GM21423 (cell line): ENCODE measurements around the gene FOXP1.

Experiments used
- ATAC-seq: cut with Tn5 transposase; IDR thresholded peaks from one replicate; pipeline ENCODE4 v1.9.1; 2021; ENCODE audit warnings: mild to moderate bottlenecking, moderate library complexity; ENCODE audit not compliant: unreplicated experiment

The FOXP1 gene

GRCh38 chr3:71510510-71510909 lies 73.0 kb downstream of the FOXP1 start:
- ATAC-seq: no peak

GRCh38 chr3:71509066-71509465 lies 74.5 kb downstream of the FOXP1 start:
- no peak for ATAC-seq

GRCh38 chr3:71505767-71506350 lies 77.7 kb downstream of the FOXP1 start:
- ATAC-seq: no peak

- ATAC-seq: no peak
Measured at GRCh38 chr3:71504250-71505036, 79.1 kb downstream of the FOXP1 start.

- ATAC-seq: no peak
Measured at GRCh38 chr3:71503525-71504249, 79.8 kb downstream of the FOXP1 start.

GRCh38 chr3:71502066-71502625 lies 81.4 kb downstream of the FOXP1 start:
- ATAC-seq: no peak

GRCh38 chr3:71500696-71501095 lies 82.8 kb downstream of the FOXP1 start:
- no peak for ATAC-seq

GRCh38 chr3:71499227-71499876 lies 84.2 kb downstream of the FOXP1 start:
- ATAC-seq: no peak

GRCh38 chr3:71498543-71498942 lies 85.0 kb downstream of the FOXP1 start:
- ATAC-seq: no peak

GRCh38 chr3:71497971-71498444 lies 85.5 kb downstream of the FOXP1 start:
- no peak for ATAC-seq

GRCh38 chr3:71497367-71497897 lies 86.1 kb downstream of the FOXP1 start:
- ATAC-seq: no peak

- ATAC-seq: peak; percentile 5
Measured at GRCh38 chr3:71495708-71496472, 87.6 kb downstream of the FOXP1 start.

- ATAC-seq: no peak
Measured at GRCh38 chr3:71494212-71494611, 89.3 kb downstream of the FOXP1 start.

GRCh38 chr3:71492974-71493771 lies 90.4 kb downstream of the FOXP1 start:
- no peak for ATAC-seq

- ATAC-seq: no peak
Measured at GRCh38 chr3:71492566-71492965, 91.0 kb downstream of the FOXP1 start.

GRCh38 chr3:71491154-71491752 lies 92.3 kb downstream of the FOXP1 start:
- no peak for ATAC-seq

- no peak for ATAC-seq
Measured at GRCh38 chr3:71490692-71491091, 92.8 kb downstream of the FOXP1 start.

- no peak for ATAC-seq
Measured at GRCh38 chr3:71489315-71489761, 94.2 kb downstream of the FOXP1 start.

- ATAC-seq: no peak
Measured at GRCh38 chr3:71488882-71489281, 94.6 kb downstream of the FOXP1 start.
